Epidermal melanocyte (primary cell): Measurements from ENCODE around the gene PMF1.
"Not testable (repeated sequence)": the region's sequence is repeated elsewhere in the genome, so short reads cannot be mapped to it uniquely, and the experiment has no call there.

Source experiments
- DNase-seq: peaks from one replicate; pipeline ENCODE4 v3.0.0; 2011; ENCODE audit warnings: low spot score; ENCODE audit not compliant: insufficient read length

Gene PMF1

GRCh38 chr1:156196445-156196844 is 16.4 kb upstream of the PMF1 start:
- no peak for DNase-seq

GRCh38 chr1:156198831-156199349 is 13.9 kb upstream of the PMF1 start:
- DNase-seq = no peak

GRCh38 chr1:156200044-156200443 is 12.8 kb upstream of the PMF1 start:
- DNase-seq = no peak

GRCh38 chr1:156203331-156203730 is 9.5 kb upstream of the PMF1 start:
- no peak for DNase-seq

GRCh38 chr1:156204686-156205085 is 8.1 kb upstream of the PMF1 start:
- DNase-seq = no peak

- no peak for DNase-seq
Measured at GRCh38 chr1:156211243-156211642, 1.6 kb upstream of the PMF1 start.

GRCh38 chr1:156212130-156212529 is 677 bp upstream of the PMF1 start:
- no peak for DNase-seq

GRCh38 chr1:156213644-156213966 is 798 bp downstream of the PMF1 start:
- no peak for DNase-seq

GRCh38 chr1:156214024-156214748 is 1.4 kb downstream of the PMF1 start:
- no peak for DNase-seq

GRCh38 chr1:156216361-156217086 is 3.7 kb downstream of the PMF1 start:
- not testable (repeated sequence) for DNase-seq

GRCh38 chr1:156217871-156218270 is 5.1 kb downstream of the PMF1 start:
- DNase-seq = no peak

GRCh38 chr1:156220226-156220625 is 7.4 kb downstream of the PMF1 start:
- DNase-seq = no peak

- no peak for DNase-seq
Measured at GRCh38 chr1:156221986-156222692, 9.3 kb downstream of the PMF1 start.

GRCh38 chr1:156225677-156226014 is 12.8 kb downstream of the PMF1 start:
- DNase-seq = no peak

GRCh38 chr1:156226116-156226538 is 13.3 kb downstream of the PMF1 start:
- no peak for DNase-seq

- no peak for DNase-seq
Measured at GRCh38 chr1:156226782-156227181, 14.0 kb downstream of the PMF1 start.

GRCh38 chr1:156228501-156228900 is 15.7 kb downstream of the PMF1 start:
- DNase-seq = no peak

GRCh38 chr1:156229809-156230472 is 17.1 kb downstream of the PMF1 start:
- DNase-seq = no peak

- DNase-seq = no peak
Measured at GRCh38 chr1:156230473-156230837, 17.6 kb downstream of the PMF1 start.

- DNase-seq = no peak
Measured at GRCh38 chr1:156232201-156232894, 19.5 kb downstream of the PMF1 start.

- no peak for DNase-seq
Measured at GRCh38 chr1:156233426-156234127, 20.8 kb downstream of the PMF1 start.
